Vagina (tissue), 2 donors: Measurements from ENCODE around the gene ATXN2. TPM values are rescaled to one million over a fixed set of nuclear protein-coding genes. Genes with fewer than 3 reads are reported as not detected.

ENCODE experiments used
- DNase-seq, 2 donors: peaks; one replicate each; pipeline ENCODE4 v3.0.0-alpha.2; 2017; ENCODE audit errors: extremely low spot score in 2 of 2
- H3K27ac ChIP-seq: fragments of 200-600 bp; sonication (generic); one replicate; pipeline ENCODE4 v1.5.1; 2019
- H3K27me3 ChIP-seq: fragments of 200-600 bp; sonication (generic); one replicate; pipeline ENCODE4 v1.5.1; 2019
- H3K36me3 ChIP-seq, 2 donors: fragments of 200-600 bp; sonication (generic); one replicate each; pipeline ENCODE4 v1.5.1; 2017 to 2019
- H3K4me1 ChIP-seq: fragments of 200-600 bp; sonication (generic); one replicate; pipeline ENCODE4 v1.5.1; 2019
- H3K4me3 ChIP-seq, 2 donors: fragments of 200-600 bp; sonication (generic); 1 replicate in 1 of 2; 2 replicates in 1 of 2; pipeline ENCODE4 v1.5.1; 2016 to 2019
- H3K9me3 ChIP-seq: fragments of 200-600 bp; sonication (generic); one replicate; pipeline ENCODE4 v1.5.1; 2019
- POLR2A ChIP-seq, 2 donors: fragments of 450-650 bp; IDR thresholded peaks; one replicate each; pipeline ENCODE4 v1.6.1; 2017; ENCODE audit warnings: antibody characterized with exemption in 2 of 2, mild to moderate bottlenecking in 2 of 2, moderate library complexity in 2 of 2
- POLR2AphosphoS5 ChIP-seq, 2 donors: sonication (generic); formaldehyde crosslinking; IDR thresholded peaks; one replicate each; pipeline ENCODE4 v1.9.0; 2017; ENCODE audit warnings: antibody characterized with exemption in 2 of 2, mild to moderate bottlenecking in 2 of 2, low read depth in 1 of 2; ENCODE audit not compliant: insufficient read depth in 1 of 2
- intact Hi-C: fragments of 100-400 bp; cut with DNase I; formaldehyde crosslinking; loops from one replicate; pipeline ENCODE4 v1.15.1; 2023
- total RNA-seq: library from RNA; depleted of rRNA; stranded (reverse); fragments of >200 nt; gene quantifications from one replicate; pipeline ENCODE4 v1.2.3, GENCODE V29; 2016
- TF ChIP-seq, protein P1 (sequence below), 3 experiments: fragments of 450-650 bp in 2 of 3; fragments of 200-600 bp in 1 of 3; sonication (generic) in 1 of 3; IDR thresholded peaks; one replicate each; pipeline ENCODE4 v1.5.1; 2017 to 2019; ENCODE audit warnings: antibody characterized with exemption in 3 of 3, mild to moderate bottlenecking in 2 of 3, moderate library complexity in 2 of 3

ATXN2 gene
- total RNA-seq, 1 donor from 2014 or later = 70.2 TPM

DNA sequence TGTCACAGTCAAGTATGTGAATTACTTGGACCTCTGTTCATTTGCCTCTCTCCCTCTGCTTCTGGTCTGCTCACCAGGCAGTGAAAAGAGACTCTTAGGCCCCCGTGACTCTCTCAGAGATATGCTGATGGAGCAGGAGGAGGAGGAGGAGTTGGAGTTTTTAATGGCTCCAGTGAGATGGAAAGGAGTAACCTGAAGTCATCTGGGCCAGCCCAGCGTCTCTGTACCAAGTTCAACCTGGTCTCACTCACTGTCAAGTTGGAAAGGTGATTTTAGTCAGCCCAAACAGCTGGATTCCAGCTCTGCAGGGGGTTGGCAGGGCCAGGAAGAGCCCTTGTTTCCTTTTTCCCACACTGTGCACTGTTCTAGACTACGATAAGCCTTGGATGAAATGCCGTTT, 144.8 kb downstream of the ATXN2 start:
- H3K27me3 ChIP-seq = no peaks in the 10 kb centered on the region
- no peaks in the 10 kb centered on the region for H3K9me3 ChIP-seq
- intact Hi-C loops = no loop called here
- TF ChIP-seq POLR2A (IDR thresholded peaks at IDR 0.05) (no peak), POLR2AphosphoS5 (IDR thresholded peaks at IDR 0.05; ENCODE audit: insufficient read depth in 1 of 2, low read depth in 1 of 2) (no peak)
- TF ChIP-seq, protein P1, sequence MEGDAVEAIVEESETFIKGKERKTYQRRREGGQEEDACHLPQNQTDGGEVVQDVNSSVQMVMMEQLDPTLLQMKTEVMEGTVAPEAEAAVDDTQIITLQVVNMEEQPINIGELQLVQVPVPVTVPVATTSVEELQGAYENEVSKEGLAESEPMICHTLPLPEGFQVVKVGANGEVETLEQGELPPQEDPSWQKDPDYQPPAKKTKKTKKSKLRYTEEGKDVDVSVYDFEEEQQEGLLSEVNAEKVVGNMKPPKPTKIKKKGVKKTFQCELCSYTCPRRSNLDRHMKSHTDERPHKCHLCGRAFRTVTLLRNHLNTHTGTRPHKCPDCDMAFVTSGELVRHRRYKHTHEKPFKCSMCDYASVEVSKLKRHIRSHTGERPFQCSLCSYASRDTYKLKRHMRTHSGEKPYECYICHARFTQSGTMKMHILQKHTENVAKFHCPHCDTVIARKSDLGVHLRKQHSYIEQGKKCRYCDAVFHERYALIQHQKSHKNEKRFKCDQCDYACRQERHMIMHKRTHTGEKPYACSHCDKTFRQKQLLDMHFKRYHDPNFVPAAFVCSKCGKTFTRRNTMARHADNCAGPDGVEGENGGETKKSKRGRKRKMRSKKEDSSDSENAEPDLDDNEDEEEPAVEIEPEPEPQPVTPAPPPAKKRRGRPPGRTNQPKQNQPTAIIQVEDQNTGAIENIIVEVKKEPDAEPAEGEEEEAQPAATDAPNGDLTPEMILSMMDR (IDR thresholded peaks at IDR 0.05) = no peak
- peak in 1 of 2 donors; percentile 47 for DNase-seq
- H3K36me3 ChIP-seq = peaks cover 0 to 47% of the 10 kb centered on the region in 2 donors
- H3K4me1 ChIP-seq = peaks cover 9% of the 10 kb centered on the region
- H3K27ac ChIP-seq = no peak overlapping the region
- no peak overlapping the region for H3K4me3 ChIP-seq

DNA sequence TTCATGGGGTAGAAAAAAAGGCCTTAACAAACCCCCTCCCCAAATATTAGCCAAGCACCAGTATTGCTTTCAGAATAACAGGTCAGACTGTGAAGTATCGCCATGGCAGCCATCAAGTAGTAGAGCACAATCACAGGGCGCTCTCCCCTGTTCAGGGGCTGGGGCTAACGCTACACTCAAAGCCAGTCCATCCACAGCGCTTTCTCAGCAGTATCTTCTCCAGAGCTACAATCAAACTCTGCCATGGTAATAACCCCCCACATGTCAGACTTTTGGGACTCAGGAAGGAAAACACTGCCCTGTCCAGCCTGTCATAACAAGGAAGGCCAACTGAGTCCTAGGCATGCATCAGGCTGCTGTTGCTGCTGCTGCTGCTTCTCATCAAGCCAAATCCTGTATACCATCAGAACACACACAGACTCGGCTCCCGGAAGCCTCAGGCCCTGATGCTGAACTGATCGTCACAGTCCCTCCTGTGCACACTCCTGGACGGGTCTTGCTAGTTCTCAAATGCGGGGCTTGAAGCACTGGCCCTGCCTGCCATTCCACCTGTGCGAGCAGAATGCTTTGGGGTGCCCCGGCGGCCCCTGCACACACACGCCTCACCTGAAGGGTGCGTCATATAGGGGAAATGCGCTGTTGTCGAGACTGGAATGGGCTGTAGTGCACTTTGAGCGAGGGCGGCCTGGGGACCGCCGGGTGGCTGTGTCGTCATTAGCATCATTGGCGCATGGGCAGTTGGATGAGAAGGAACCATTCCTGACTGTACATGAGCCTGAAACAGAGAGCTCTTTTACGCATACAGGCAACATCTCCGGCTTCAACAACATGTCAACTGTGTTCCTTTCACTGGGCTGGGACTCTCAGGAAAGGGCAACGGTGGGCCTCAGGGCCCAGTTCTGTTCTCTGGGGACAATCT, 145.8 kb downstream of the ATXN2 start:
- Histone ChIP-seq H3K27ac (no peak overlapping the region), H3K4me1 (peaks cover 18% of the 10 kb centered on the region), H3K27me3 (no peaks in the 10 kb centered on the region), H3K9me3 (no peaks in the 10 kb centered on the region), H3K4me3 (no peak overlapping the region), H3K36me3 (peaks cover 0 to 53% of the 10 kb centered on the region in 2 donors)
- DNase-seq = peak in 1 of 2 donors; percentile 85
- intact Hi-C loops = no loop called here
- TF ChIP-seq, protein P1 (IDR thresholded peaks at IDR 0.05) = no peak
- no peak for TF ChIP-seq POLR2AphosphoS5 (IDR thresholded peaks at IDR 0.05; ENCODE audit: insufficient read depth in 1 of 2, low read depth in 1 of 2)
- TF ChIP-seq POLR2A (IDR thresholded peaks at IDR 0.05) = no peak

DNA sequence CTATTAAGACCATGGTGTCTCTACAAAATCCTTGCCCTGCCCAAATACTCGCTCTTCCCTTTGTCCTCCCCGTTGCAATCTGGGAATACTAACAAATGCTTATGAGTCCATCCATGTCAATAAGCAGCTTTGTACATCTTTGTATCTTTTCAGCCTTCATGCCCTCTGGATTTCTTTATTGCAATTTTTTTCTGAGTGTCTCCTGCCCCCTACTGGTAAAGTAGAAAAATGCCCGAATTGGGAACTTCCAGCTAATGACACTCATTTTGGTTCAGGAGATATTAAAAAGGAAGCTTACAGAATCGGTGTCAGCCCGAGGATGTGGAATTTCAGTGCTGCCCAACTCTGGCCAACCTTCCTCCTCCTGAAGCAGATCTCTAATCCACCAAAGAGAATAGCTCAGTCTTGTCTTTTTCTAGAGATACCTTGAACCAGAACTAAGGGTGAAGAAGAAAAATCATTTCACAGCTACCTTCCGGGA, 147.4 kb downstream of the ATXN2 start:
- H3K9me3 ChIP-seq = no peaks in the 10 kb centered on the region
- H3K4me1 ChIP-seq = peaks cover 18% of the 10 kb centered on the region
- TF ChIP-seq POLR2A (IDR thresholded peaks at IDR 0.05) = no peak
- TF ChIP-seq, protein P1 (IDR thresholded peaks at IDR 0.05) = peak; percentile 77 to 79 (median 78)
- no peak for TF ChIP-seq POLR2AphosphoS5 (IDR thresholded peaks at IDR 0.05; ENCODE audit: insufficient read depth in 1 of 2, low read depth in 1 of 2)
- H3K36me3 ChIP-seq = peaks cover 0 to 57% of the 10 kb centered on the region in 2 donors
- no peak overlapping the region for H3K4me3 ChIP-seq
- no peaks in the 10 kb centered on the region for H3K27me3 ChIP-seq
- no peak overlapping the region for H3K27ac ChIP-seq
- DNase-seq = peak in 1 of 2 donors; percentile 58
- intact Hi-C loops = no loop called here

DNA sequence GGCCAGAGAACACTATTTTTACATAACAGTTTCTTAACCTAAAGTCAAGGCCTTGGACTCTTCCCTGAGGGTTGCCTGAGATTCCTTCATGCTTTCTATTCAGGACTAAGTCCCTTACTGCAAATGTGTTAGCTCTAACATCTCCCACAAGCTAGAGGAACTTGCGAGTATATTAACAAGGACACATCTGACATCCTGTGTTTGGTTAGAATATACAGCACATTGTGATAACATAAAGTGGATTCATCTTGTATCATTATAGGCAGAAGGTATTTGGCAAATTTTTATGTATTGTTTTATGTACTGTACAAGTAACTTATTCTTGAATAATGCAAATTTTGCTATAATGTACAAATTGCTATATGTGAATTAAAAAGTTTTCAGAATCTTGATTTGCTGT, 147.9 kb downstream of the ATXN2 start:
- intact Hi-C loops = no loop called here
- no peaks in the 10 kb centered on the region for H3K27me3 ChIP-seq
- H3K4me3 ChIP-seq = no peak overlapping the region
- peaks cover 22% of the 10 kb centered on the region for H3K4me1 ChIP-seq
- DNase-seq = no peak
- no peaks in the 10 kb centered on the region for H3K9me3 ChIP-seq
- H3K27ac ChIP-seq = no peak overlapping the region
- TF ChIP-seq POLR2A (IDR thresholded peaks at IDR 0.05) (no peak), POLR2AphosphoS5 (IDR thresholded peaks at IDR 0.05; ENCODE audit: insufficient read depth in 1 of 2, low read depth in 1 of 2) (no peak)
- TF ChIP-seq, protein P1 (IDR thresholded peaks at IDR 0.05) = no peak
- H3K36me3 ChIP-seq = peaks cover 0 to 55% of the 10 kb centered on the region in 2 donors

DNA sequence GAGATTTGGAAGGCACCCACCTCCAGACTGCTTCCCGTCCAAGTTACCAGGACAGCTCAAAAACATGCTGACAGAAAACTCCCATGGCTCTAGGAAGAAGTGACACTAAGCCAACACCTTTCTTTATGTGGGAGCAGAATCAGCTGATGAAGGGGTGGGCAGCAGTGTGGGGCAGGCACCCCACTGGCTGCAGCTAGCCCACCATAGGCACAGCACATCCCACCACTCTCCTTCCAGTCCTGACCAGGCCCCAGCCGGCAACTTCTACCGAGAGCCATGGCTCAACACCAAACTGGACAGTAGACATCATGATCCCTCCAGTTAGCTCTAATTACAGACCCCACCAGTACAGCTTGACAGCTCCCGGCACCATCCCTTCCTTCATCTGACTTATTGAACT, 148.4 kb downstream of the ATXN2 start:
- TF ChIP-seq POLR2A (IDR thresholded peaks at IDR 0.05) (no peak), POLR2AphosphoS5 (IDR thresholded peaks at IDR 0.05; ENCODE audit: insufficient read depth in 1 of 2, low read depth in 1 of 2) (no peak)
- TF ChIP-seq, protein P1 (IDR thresholded peaks at IDR 0.05) = no peak
- peaks cover 0 to 53% of the 10 kb centered on the region in 2 donors for H3K36me3 ChIP-seq
- no peak overlapping the region for H3K27ac ChIP-seq
- peaks cover 28% of the 10 kb centered on the region for H3K4me1 ChIP-seq
- H3K9me3 ChIP-seq = no peaks in the 10 kb centered on the region
- H3K27me3 ChIP-seq = no peaks in the 10 kb centered on the region
- intact Hi-C loops = no loop called here
- no peak overlapping the region for H3K4me3 ChIP-seq
- peak in 1 of 2 donors; percentile 80 for DNase-seq
